ENCODE data around the gene NDC80. TPM values are rescaled to one million over a fixed set of nuclear protein-coding genes. Genes with fewer than 3 reads are reported as not detected.

The NDC80 gene
- total RNA-seq, 1 experiment from 2014 or later = 89.2 TPM

GRCh38 chr18:2617401-2617998, 46.1 kb downstream of the NDC80 start:
- Histone ChIP-seq H3K9me2 (ENCODE audit: insufficient read depth) (no peaks in the 10 kb centered on the region), H3K9me3 (ENCODE audit: insufficient read depth, low read depth) (no peaks in the 10 kb centered on the region), H3K27ac (no peak overlapping the region), H2AFZ (no peak overlapping the region), H3K79me2 (ENCODE audit: low read depth) (no peaks in the 10 kb centered on the region), H4K20me1 (ENCODE audit: insufficient read depth) (no peaks in the 10 kb centered on the region), H3K27me3 (ENCODE audit: insufficient read depth, low read depth) (no peaks in the 10 kb centered on the region), H3K4me3 (no peak overlapping the region), H3K4me2 (no peak overlapping the region), H3K4me1 (replicated peaks; ENCODE audit: insufficient read depth) (no peaks in the 10 kb centered on the region), H3F3A (ENCODE audit: insufficient read depth, low read depth) (0 out of 2 replicates have a peak, but pooled peaks cover 7% of the 10 kb centered on the region), H3K36me3 (ENCODE audit: low read depth) (peaks cover 28% of the 10 kb centered on the region)
- TF ChIP-seq, protein P1, sequence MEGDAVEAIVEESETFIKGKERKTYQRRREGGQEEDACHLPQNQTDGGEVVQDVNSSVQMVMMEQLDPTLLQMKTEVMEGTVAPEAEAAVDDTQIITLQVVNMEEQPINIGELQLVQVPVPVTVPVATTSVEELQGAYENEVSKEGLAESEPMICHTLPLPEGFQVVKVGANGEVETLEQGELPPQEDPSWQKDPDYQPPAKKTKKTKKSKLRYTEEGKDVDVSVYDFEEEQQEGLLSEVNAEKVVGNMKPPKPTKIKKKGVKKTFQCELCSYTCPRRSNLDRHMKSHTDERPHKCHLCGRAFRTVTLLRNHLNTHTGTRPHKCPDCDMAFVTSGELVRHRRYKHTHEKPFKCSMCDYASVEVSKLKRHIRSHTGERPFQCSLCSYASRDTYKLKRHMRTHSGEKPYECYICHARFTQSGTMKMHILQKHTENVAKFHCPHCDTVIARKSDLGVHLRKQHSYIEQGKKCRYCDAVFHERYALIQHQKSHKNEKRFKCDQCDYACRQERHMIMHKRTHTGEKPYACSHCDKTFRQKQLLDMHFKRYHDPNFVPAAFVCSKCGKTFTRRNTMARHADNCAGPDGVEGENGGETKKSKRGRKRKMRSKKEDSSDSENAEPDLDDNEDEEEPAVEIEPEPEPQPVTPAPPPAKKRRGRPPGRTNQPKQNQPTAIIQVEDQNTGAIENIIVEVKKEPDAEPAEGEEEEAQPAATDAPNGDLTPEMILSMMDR (conservative IDR thresholded peaks at IDR 0.05) = no peak
- TF ChIP-seq EZH2 (IDR thresholded peaks at IDR 0.05; ENCODE audit: low read depth) = no peak
- no TSS peak for BruUV-seq (replicated peaks)
- CTCF ChIA-PET = no interaction called here
- intact Hi-C loops (cut with micrococcal nuclease; ENCODE audit: unreplicated experiment) = no loop called here
- POLR2A ChIA-PET (ENCODE audit: unreplicated experiment) = no interaction called here
- no peak for DNase-seq

GRCh38 chr18:2618009-2618408, 46.7 kb downstream of the NDC80 start:
- H3K4me3 ChIP-seq = no peak overlapping the region
- no peaks in the 10 kb centered on the region for H4K20me1 ChIP-seq (ENCODE audit: insufficient read depth)
- H3K79me2 ChIP-seq (ENCODE audit: low read depth) = no peaks in the 10 kb centered on the region
- no peak for DNase-seq
- BruUV-seq (replicated peaks) = no TSS peak
- H2AFZ ChIP-seq = no peak overlapping the region
- CTCF ChIA-PET = no interaction called here
- H3F3A ChIP-seq (ENCODE audit: insufficient read depth, low read depth) = 0 out of 2 replicates have a peak, but pooled peaks cover 7% of the 10 kb centered on the region
- intact Hi-C loops (cut with micrococcal nuclease; ENCODE audit: unreplicated experiment) = no loop called here
- no peaks in the 10 kb centered on the region for H3K9me2 ChIP-seq (ENCODE audit: insufficient read depth)
- H3K27me3 ChIP-seq (ENCODE audit: insufficient read depth, low read depth) = no peaks in the 10 kb centered on the region
- no peak overlapping the region for H3K27ac ChIP-seq
- H3K4me2 ChIP-seq = no peak overlapping the region
- POLR2A ChIA-PET (ENCODE audit: unreplicated experiment) = no interaction called here
- no peak for TF ChIP-seq EZH2 (IDR thresholded peaks at IDR 0.05; ENCODE audit: low read depth)
- TF ChIP-seq, protein P1 (conservative IDR thresholded peaks at IDR 0.05) = no peak
- peaks cover 23% of the 10 kb centered on the region for H3K36me3 ChIP-seq (ENCODE audit: low read depth)
- no peaks in the 10 kb centered on the region for H3K4me1 ChIP-seq (replicated peaks; ENCODE audit: insufficient read depth)
- no peaks in the 10 kb centered on the region for H3K9me3 ChIP-seq (ENCODE audit: insufficient read depth, low read depth)

- intact Hi-C loops (cut with micrococcal nuclease; ENCODE audit: unreplicated experiment) = no loop called here
- Histone ChIP-seq H2AFZ (no peak overlapping the region), H3K4me1 (replicated peaks; ENCODE audit: insufficient read depth) (peaks cover 9% of the 10 kb centered on the region; the same call in 1 of the 2 replicates), H3K27me3 (ENCODE audit: insufficient read depth, low read depth) (no peaks in the 10 kb centered on the region), H3K9me3 (ENCODE audit: insufficient read depth, low read depth) (no peaks in the 10 kb centered on the region), H3K79me2 (ENCODE audit: low read depth) (no peaks in the 10 kb centered on the region), H3K4me2 (no peak overlapping the region), H3K27ac (no peak overlapping the region), H3K36me3 (ENCODE audit: low read depth) (no peaks in the 10 kb centered on the region), H3F3A (ENCODE audit: insufficient read depth, low read depth) (no peaks in the 10 kb centered on the region), H4K20me1 (ENCODE audit: insufficient read depth) (no peaks in the 10 kb centered on the region), H3K9me2 (ENCODE audit: insufficient read depth) (no peaks in the 10 kb centered on the region; the same call in 1 of the 2 replicates), H3K4me3 (no peak overlapping the region)
- ChIA-PET POLR2A (ENCODE audit: unreplicated experiment) (interaction anchor here (0.6 kb wide), 1 partner anchor 1147 kb away, joined by 3 read pairs; no protein-coding TSS in a partner anchor), CTCF (no interaction called here)
- no peak for TF ChIP-seq EZH2 (IDR thresholded peaks at IDR 0.05; ENCODE audit: low read depth)
- DNase-seq = no peak
- no TSS peak for BruUV-seq (replicated peaks)
Observed at GRCh38 chr18:2625217-2625616, 53.9 kb downstream of the NDC80 start.

Data from PC-9 (cell line).